ENCODE measurements around the gene RNF26.

Gene RNF26

GRCh38 chr11:119315131-119316015 is 19.0 kb upstream of the RNF26 start:
- no peak for DNase-seq (ENCODE audit: low read depth in 1 of 2, low spot score in 1 of 2)

- DNase-seq (ENCODE audit: low read depth in 1 of 2, low spot score in 1 of 2) = no peak
These were observed 18.2 kb upstream of the RNF26 start for GRCh38 chr11:119316016-119316728.

- no peak for DNase-seq (ENCODE audit: low read depth in 1 of 2, low spot score in 1 of 2)
These were observed 17.4 kb upstream of the RNF26 start, which contains the start of gene MCAM for GRCh38 chr11:119316729-119317591. Gene MCAM (minus strand): TSS chr11:119317130. CDS start chr11:119317101, 29 bp downstream.

DNA sequence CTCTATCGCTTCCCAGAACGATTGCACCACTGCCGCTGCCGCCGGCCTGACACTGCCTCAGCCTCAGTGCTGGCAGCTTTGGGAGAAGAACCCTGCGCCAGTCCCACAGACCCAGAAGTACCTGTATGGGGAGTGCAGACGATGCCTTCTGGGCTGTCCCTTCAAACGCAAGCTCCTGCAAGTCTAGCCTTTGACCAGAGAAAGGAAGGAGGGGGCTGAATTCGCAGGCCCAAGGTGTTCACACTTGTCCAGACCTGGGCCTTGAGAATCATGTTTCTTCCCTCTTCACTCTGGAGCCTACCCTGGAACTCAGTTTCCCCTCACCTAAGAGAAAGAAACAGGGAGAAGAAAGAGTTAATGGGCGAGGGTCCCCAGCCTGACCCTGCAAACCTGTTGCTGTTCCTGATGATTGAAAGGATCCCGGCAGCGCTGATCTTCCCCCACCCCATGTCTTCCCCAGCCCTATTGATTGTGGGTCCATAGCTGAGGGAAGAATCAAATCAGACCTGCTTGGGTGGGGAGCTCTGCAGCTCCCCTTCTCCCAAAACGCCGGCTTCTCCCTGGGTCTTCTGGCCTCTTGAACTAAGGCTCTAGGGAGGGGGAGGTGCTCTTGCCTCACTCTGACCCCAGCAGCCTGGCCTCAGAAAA is 16.6 kb upstream of the RNF26 start:
- no peak for DNase-seq (ENCODE audit: low read depth in 1 of 2, low spot score in 1 of 2)

DNA sequence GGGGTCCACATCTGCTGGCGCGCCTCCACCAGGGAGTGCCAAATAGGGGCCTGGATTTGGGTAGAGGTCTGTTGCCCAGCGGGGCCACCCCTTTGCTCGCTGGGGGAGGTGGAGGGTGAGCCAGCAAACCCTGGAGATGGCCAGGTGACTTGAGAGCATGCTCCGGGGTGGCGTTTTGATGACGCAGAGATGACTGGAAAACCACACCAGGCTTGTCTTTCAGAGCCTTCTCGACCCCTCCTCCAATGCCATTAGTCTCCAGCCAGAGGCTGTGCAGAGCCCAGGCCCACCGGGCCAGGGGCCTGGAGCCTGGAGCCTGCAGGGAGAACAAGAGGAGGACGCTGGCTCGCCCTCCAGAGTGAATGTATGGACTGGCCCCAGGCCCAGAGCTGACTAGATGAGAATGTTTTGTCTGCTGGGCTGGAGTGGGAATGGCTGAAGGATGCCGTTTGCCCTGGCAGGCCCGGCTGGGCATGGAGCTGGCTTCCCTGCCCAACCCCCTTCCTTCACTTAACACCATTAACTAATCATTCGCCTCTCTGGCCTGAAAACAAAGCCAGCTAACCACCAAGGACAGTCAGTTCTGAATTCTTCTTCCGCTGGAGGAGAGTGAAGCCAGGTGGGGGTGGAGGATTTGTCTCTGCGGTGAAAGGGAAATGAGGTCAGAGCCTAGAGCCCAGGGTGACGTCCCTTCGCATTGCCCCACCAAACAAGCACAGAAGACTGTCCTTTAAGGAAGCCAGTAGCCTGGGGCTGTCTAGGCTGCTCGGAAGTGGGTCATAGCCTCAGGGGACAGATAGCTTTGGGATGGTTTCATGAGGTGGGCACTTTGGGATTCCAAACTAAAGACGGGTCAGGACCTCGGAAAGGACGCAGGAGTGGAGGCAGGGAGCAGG is 15.8 kb upstream of the RNF26 start:
- no peak for DNase-seq (ENCODE audit: low read depth in 1 of 2, low spot score in 1 of 2)

GRCh38 chr11:119319136-119319699 is 15.1 kb upstream of the RNF26 start:
- no peak for DNase-seq (ENCODE audit: low read depth in 1 of 2, low spot score in 1 of 2)

DNA sequence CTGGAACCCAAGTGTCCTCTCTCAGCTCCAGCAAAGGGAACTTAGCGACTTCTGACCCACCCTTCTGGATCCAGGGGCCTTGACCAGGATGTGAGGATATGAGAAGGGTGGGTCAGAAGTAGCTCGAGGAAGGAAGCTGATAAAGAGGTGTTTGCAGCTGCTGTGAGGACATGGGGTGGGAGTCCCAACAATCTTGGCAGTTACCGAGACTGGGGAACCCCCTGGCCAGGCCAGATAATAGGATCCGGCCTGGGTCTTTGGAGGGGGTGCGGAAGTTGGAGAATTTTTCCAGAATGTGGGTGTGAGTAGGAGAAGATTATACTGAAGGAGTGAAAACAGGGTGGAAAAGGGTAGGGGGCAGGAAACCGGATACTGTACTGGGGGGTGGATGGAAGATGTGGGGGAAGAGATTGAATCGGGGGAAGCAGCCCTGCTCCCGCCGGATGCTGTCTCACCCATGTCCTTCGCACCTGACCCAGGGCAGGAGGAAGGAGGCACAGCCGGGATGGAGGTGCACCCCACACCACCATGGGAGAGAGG is 14.6 kb upstream of the RNF26 start:
- DNase-seq (ENCODE audit: low read depth in 1 of 2, low spot score in 1 of 2) = no peak

DNA sequence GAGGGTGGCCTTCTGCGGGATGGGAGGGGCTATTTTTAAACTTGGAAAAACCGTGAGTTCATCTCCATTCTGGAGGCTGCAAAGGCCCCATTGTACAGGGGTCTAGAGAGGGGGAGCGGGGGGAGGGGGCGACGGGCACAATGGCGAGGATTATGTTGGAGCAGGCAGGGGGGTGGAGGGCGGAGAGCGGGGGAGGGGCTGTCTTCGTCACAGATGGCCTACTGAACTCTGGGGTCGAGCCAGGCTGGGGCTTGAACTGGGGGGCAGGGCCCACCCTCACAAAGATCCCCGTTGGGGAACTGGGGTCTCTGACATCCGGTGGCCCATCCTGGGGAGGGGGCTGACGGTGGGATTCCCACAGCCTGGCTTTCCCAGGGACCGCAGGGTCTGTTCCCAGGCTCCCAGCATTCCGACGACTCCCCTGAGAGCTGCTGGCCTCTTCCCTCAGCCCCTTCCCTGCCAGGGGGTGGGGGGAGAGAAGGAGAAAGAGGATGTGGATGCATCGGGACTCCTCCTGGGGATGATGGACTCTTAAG is 14.0 kb upstream of the RNF26 start:
- no peak for DNase-seq (ENCODE audit: low read depth in 1 of 2, low spot score in 1 of 2)

- no peak for DNase-seq (ENCODE audit: low read depth in 1 of 2, low spot score in 1 of 2)
These were observed 13.4 kb upstream of the RNF26 start for GRCh38 chr11:119320776-119321524.

DNA sequence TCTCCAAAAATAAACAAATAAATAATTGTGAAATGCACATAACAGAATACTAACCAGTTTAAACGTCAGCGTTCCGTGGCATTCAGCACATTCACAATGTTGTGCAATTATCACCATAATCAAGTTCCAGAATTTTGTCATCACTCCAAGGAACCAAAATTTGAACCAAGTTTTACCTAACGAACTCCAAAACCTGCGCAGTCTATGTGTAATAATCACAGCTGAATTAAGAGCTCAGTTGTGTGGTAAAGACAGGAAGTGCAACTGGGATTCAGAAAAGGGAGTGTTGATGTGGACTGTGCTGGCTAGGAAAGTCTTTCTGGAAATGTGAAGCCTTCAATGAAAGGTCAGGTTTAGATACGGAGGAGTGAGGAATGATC is 12.0 kb upstream of the RNF26 start:
- DNase-seq (ENCODE audit: low read depth in 1 of 2, low spot score in 1 of 2) = no peak

- DNase-seq (ENCODE audit: low read depth in 1 of 2, low spot score in 1 of 2) = no peak
These were observed 11.3 kb upstream of the RNF26 start for GRCh38 chr11:119322921-119323531.

DNA sequence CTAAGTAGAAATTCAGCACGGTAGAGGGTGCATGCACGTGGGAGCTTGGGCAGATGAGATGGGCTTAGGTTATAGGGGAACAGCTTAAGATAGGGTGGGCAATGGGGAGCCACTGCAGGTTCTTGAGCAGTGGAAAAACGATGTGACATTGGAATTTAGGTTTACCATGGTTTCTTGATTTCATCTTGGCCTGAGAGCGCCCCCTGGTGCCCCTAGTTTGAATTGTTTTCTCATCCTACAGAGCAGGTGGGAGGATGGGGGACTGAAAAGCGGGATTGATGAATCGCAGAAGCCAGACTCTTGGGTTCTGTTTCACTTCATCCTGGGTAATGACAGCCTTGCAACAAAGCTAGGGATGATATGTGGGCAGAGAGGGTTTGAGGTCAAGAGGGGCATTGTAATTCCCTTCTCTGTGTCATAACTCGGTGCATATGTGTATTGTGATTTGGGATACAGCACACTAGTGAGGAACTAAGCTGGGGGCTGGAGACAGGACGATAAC is 10.7 kb upstream of the RNF26 start:
- DNase-seq (ENCODE audit: low read depth in 1 of 2, low spot score in 1 of 2) = peak; percentile 46 to 57

DNA sequence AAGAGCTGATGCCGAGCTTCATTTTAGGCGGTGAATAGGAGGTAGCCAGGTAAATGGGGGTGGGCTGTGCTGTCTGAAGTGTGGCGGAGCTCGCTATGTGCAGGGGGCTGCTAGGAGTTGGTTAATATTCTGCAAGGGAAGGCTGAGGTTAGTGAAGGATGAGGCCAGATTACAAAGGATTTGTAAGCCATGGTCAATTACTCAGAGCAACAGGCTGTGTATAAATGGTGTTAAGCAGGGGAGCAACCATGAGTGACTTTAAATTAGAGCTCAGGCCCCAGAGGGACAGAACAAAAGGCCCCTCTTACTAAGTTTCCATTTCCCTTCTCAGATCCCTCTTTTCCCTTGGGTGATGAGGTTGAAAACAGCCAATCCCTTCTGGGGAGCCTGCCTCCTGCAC is 10.1 kb upstream of the RNF26 start:
- no peak for DNase-seq (ENCODE audit: low read depth in 1 of 2, low spot score in 1 of 2)

- no peak for DNase-seq (ENCODE audit: low read depth in 1 of 2, low spot score in 1 of 2)
These were observed 5.0 kb upstream of the RNF26 start for GRCh38 chr11:119329320-119329719.

- no peak for DNase-seq (ENCODE audit: low read depth in 1 of 2, low spot score in 1 of 2)
These were observed 4.1 kb upstream of the RNF26 start for GRCh38 chr11:119330237-119330636.

DNA sequence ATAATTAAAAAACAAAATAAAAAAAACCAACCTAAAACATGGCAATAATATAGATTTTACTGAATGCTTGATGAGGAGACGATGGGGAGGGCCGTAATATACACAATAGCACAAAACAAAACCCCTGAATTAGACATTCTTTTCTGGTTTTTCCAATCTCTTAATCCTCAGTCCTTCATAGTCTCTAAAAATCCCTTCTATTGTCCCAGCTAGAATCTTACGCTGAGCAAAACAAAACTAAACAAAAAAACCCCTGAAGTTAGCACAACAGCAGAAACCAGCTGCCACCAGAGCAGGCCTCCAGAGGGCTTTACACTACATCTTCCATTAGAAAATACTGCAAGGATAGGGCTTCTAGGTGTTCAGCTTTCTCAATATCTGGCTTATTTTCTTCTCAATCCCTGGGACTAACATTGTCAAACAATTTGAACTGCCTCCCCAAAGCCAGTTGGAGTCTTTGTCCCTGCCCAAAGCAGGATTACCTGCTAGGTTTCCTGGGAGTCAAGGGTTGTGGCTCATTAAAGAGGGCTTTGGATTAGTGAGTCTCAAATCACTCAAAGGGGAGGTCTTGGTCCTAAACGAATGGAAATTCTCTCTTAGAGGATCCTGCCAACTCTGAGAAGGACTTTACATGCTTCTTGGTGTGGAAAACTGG is 2.1 kb upstream of the RNF26 start:
- DNase-seq (ENCODE audit: low read depth in 1 of 2, low spot score in 1 of 2) = no peak

DNA sequence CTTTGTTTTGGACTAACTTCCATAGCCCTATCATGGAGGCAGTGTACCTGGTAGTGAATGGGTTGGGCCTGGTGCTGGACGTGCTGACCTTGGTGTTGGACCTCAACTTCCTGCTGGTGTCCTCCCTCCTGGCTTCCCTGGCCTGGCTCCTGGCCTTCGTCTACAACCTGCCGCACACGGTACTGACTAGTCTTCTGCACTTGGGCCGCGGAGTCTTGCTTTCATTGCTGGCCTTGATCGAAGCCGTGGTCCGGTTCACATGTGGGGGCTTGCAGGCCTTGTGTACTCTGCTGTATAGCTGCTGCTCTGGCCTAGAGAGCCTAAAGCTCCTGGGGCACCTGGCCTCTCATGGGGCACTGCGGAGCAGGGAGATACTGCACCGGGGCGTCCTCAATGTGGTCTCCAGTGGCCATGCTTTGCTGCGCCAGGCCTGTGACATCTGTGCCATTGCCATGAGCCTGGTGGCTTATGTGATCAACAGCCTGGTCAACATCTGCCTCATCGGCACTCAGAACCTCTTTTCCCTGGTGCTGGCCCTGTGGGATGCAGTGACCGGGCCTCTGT is 846 bp downstream of the RNF26 start:
- DNase-seq (ENCODE audit: low read depth in 1 of 2, low spot score in 1 of 2) = no peak
